Neural progenitor cell (in vitro differentiated cells): ENCODE measurements around the gene HSD11B1. TPM values are rescaled to one million over a fixed set of nuclear protein-coding genes. Genes with fewer than 3 reads are reported as not detected.
"Not testable (repeated sequence)": the region's sequence is repeated elsewhere in the genome, so short reads cannot be mapped to it uniquely, and the experiment has no call there.

Source experiments
- DNase-seq: peaks from one replicate; pipeline ENCODE4 v3.0.0-alpha.2; 2016; ENCODE audit warnings: low spot score
- H2AFZ ChIP-seq: fragments of 200-600 bp; sonication (generic); replicated peaks from 2 replicates; pipeline ENCODE4 v1.6.1; 2016; ENCODE audit warnings: antibody characterized with exemption
- H3F3A ChIP-seq: fragments of 200-600 bp; sonication (generic); 2 replicates; pipeline ENCODE4 v1.6.1; 2016; ENCODE audit warnings: antibody characterized with exemption, low read depth
- H3K27ac ChIP-seq: fragments of 200-600 bp; sonication (generic); 2 replicates; pipeline ENCODE4 v1.5.1; 2016; ENCODE audit warnings: mild to moderate bottlenecking
- H3K27me3 ChIP-seq: fragments of 200-600 bp; sonication (generic); 2 replicates; pipeline ENCODE4 v1.6.1; 2016; ENCODE audit warnings: mild to moderate bottlenecking, moderate library complexity
- H3K36me3 ChIP-seq: fragments of 200-600 bp; sonication (generic); 2 replicates; pipeline ENCODE4 v1.5.1; 2016
- H3K4me1 ChIP-seq: fragments of 200-600 bp; sonication (generic); 2 replicates; pipeline ENCODE4 v1.6.1; 2016; ENCODE audit warnings: mixed run types
- H3K4me2 ChIP-seq: fragments of 200-600 bp; sonication (generic); 2 replicates; pipeline ENCODE4 v1.6.1; 2016
- H3K4me3 ChIP-seq: fragments of 200-600 bp; sonication (generic); 2 replicates; pipeline ENCODE4 v1.5.1; 2016
- H3K79me2 ChIP-seq: fragments of 200-600 bp; sonication (generic); 2 replicates; pipeline ENCODE4 v1.6.1; 2016; ENCODE audit warnings: low read depth
- H3K9ac ChIP-seq: fragments of 200-600 bp; sonication (generic); 2 replicates; pipeline ENCODE4 v1.6.1; 2016
- H3K9me3 ChIP-seq: fragments of 200-600 bp; sonication (generic); 2 replicates; pipeline ENCODE4 v1.5.1; 2016; ENCODE audit warnings: low read depth
- H4K20me1 ChIP-seq: fragments of 200-600 bp; sonication (generic); 2 replicates; pipeline ENCODE4 v1.6.1; 2016; ENCODE audit warnings: low read depth
- H3K27ac Mint-ChIP-seq: 3 replicates; pipeline ENCODE4 v1.8.0; 2021; ENCODE audit warnings: mixed read lengths
- H3K27me3 Mint-ChIP-seq: 2 replicates; pipeline ENCODE4 v1.8.0; 2022; ENCODE audit warnings: low read depth, mild to moderate bottlenecking, inconsistent platforms, moderate library complexity, mixed read lengths; ENCODE audit not compliant: insufficient read depth
- H3K36me3 Mint-ChIP-seq: 3 replicates; pipeline ENCODE4 v1.8.0; 2021; ENCODE audit warnings: mixed read lengths
- H3K4me1 Mint-ChIP-seq: 3 replicates; pipeline ENCODE4 v1.8.0; 2021; ENCODE audit warnings: mixed read lengths
- H3K4me3 Mint-ChIP-seq: 3 replicates; pipeline ENCODE4 v1.8.0; 2021; ENCODE audit warnings: mild to moderate bottlenecking, moderate library complexity, mixed read lengths
- H3K9me3 Mint-ChIP-seq: 3 replicates; pipeline ENCODE4 v1.8.0; 2020; ENCODE audit warnings: mixed read lengths
- CTCF ChIP-seq: fragments of 200-600 bp; sonication (generic); IDR thresholded peaks from 2 replicates; pipeline ENCODE4 v1.5.1; 2017; ENCODE audit warnings: antibody characterized with exemption, mild to moderate bottlenecking
- EZH2 ChIP-seq: fragments of 200-600 bp; sonication (generic); IDR thresholded peaks from 2 replicates; pipeline ENCODE4 v1.6.1; 2017; ENCODE audit warnings: antibody characterized with exemption, mild to moderate bottlenecking, moderate library complexity
- EZH2phosphoT487 ChIP-seq: fragments of 200-600 bp; sonication (generic); IDR thresholded peaks from 2 replicates; pipeline ENCODE4 v1.6.1; 2017; ENCODE audit warnings: antibody characterized with exemption
- total RNA-seq: library from RNA; depleted of rRNA; stranded (reverse); fragments of >200 nt; gene quantifications from 2 replicates; pipeline ENCODE4 v1.2.3, GENCODE V29; 2015; ENCODE audit warnings: low replicate concordance

HSD11B1 gene
- total RNA-seq, 1 donor from 2014 or later, result not detected

DNA sequence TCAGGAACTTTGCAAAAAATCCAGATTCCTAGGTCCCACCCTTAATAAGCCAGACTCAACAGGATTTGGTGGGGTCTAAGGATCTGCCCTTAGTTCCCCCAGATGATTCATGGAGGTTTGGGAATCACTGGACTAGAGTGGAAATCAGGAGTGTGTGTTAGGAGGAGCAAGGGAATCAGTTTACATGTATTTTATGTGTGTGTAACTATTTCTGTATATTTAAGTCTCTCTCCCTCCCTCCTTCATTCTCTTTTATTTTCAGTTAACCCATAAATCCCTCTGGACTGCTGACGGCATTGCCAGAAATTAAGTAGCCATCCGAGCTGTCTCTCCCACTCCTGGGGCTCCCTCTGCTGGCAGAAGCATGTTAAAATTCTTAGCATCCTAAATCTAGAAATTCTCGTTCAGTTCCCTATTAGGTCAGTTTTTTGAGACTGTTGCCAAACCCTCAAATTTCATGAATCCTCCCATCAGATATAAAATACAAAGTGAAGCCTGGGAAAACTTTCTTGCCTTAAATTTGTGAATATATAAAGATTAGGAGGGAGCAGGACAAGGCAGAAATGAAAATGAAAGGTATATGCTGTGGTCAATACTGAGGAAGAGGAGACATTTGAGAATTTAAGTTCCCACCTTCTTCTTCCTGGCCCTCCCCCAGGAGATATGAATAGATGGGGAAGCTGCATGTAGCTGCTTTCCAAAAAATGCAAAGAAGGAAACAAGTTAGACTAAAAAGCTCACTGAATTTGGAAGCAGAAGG, 11.7 kb upstream of the HSD11B1 start:
- Histone ChIP-seq H3F3A (no peaks in the 10 kb centered on the region), H3K9ac (no peak overlapping the region), H4K20me1 (no peaks in the 10 kb centered on the region), H3K36me3 (no peaks in the 10 kb centered on the region), H3K27ac (no peak overlapping the region), H3K79me2 (no peaks in the 10 kb centered on the region), H3K4me1 (no peaks in the 10 kb centered on the region), H3K4me3 (no peak overlapping the region), H2AFZ (no peak overlapping the region), H3K9me3 (no peaks in the 10 kb centered on the region), H3K4me2 (no peak overlapping the region), H3K27me3 (peaks cover 26% of the 10 kb centered on the region)
- peaks cover 9% of the 10 kb centered on the region for H3K27me3 Mint-ChIP-seq
- no peak overlapping the region for H3K27ac Mint-ChIP-seq
- TF ChIP-seq EZH2phosphoT487 (no peak), CTCF (peak; percentile 97), EZH2 (no peak)
- H3K4me3 Mint-ChIP-seq, result no peak overlapping the region
- H3K9me3 Mint-ChIP-seq, result no peaks in the 10 kb centered on the region
- H3K36me3 Mint-ChIP-seq, result no peaks in the 10 kb centered on the region
- peaks cover 4% of the 10 kb centered on the region for H3K4me1 Mint-ChIP-seq
- peak; percentile 89 for DNase-seq

DNA sequence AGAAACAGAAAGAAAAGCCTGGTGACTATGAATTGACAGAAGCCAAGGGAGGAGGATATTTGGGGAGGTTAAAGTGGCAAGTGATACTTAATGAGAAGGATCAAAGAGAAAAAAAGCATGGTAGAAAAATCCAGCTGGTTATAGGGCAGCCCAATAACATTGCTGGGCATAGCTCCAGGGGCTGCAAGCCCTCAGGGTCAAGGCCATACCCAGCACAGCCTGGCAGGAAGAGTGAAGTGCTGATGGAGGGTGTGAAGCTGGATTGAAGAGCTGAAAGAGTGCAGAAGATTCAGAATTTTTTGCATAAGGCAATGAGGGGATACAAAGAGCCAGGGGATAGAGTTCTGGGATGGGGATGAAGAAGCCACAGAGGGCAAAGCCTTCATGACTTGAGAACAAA, 8.0 kb upstream of the HSD11B1 start:
- no peaks in the 10 kb centered on the region for H3K36me3 ChIP-seq

DNA sequence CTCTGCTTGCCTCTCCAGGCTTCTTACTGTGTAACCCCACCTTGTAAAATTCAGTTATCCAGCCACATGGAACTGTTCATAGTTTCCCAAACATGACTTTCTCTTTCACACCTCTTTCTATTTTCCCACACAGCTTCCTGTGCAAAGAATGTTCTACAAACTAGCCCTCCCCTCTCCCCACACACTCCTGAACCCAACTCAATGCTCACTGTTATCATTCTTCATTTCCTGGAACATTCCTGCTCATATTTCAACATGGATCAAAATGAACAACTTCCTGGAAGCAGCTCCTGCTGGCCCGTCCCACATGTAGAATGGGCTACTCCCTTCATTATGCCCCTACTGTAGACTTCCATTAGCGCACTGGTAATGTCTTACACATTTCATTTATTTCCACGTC, 7.5 kb upstream of the HSD11B1 start:
- H2AFZ ChIP-seq, result no peak overlapping the region
- no peaks in the 10 kb centered on the region for H3F3A ChIP-seq
- no peak overlapping the region for H3K9ac ChIP-seq
- no peak overlapping the region for H3K4me3 ChIP-seq
- Mint-ChIP-seq H3K27ac (no peak overlapping the region), H3K36me3 (no peaks in the 10 kb centered on the region), H3K27me3 (peaks cover 13% of the 10 kb centered on the region), H3K4me1 (peaks cover 3% of the 10 kb centered on the region), H3K9me3 (no peaks in the 10 kb centered on the region), H3K4me3 (no peak overlapping the region)
- peaks cover 26% of the 10 kb centered on the region for H3K27me3 ChIP-seq
- no peak overlapping the region for H3K27ac ChIP-seq
- no peaks in the 10 kb centered on the region for H3K36me3 ChIP-seq
- H3K4me1 ChIP-seq, result no peaks in the 10 kb centered on the region
- H4K20me1 ChIP-seq, result no peaks in the 10 kb centered on the region
- no peak overlapping the region for H3K4me2 ChIP-seq
- no peaks in the 10 kb centered on the region for H3K79me2 ChIP-seq
- TF ChIP-seq CTCF, result no peak
- TF ChIP-seq EZH2phosphoT487, result no peak
- no peak for TF ChIP-seq EZH2
- DNase-seq, result no peak
- H3K9me3 ChIP-seq, result no peaks in the 10 kb centered on the region

More for the DNA sequence above, 8.0 kb upstream of the HSD11B1 start:
- Histone ChIP-seq H3K9ac (no peak overlapping the region), H3K4me2 (no peak overlapping the region), H2AFZ (no peak overlapping the region), H3K9me3 (no peaks in the 10 kb centered on the region), H4K20me1 (no peaks in the 10 kb centered on the region), H3K79me2 (no peaks in the 10 kb centered on the region), H3K27me3 (peaks cover 26% of the 10 kb centered on the region), H3K27ac (no peak overlapping the region), H3K4me3 (no peak overlapping the region), H3F3A (no peaks in the 10 kb centered on the region), H3K4me1 (no peaks in the 10 kb centered on the region)
- H3K27me3 Mint-ChIP-seq, result peaks cover 11% of the 10 kb centered on the region
- no peak overlapping the region for H3K4me3 Mint-ChIP-seq
- TF ChIP-seq EZH2, result no peak
- DNase-seq, result no peak
- no peaks in the 10 kb centered on the region for H3K9me3 Mint-ChIP-seq
- no peak overlapping the region for H3K27ac Mint-ChIP-seq
- H3K4me1 Mint-ChIP-seq, result peaks cover 4% of the 10 kb centered on the region
- no peaks in the 10 kb centered on the region for H3K36me3 Mint-ChIP-seq

DNA sequence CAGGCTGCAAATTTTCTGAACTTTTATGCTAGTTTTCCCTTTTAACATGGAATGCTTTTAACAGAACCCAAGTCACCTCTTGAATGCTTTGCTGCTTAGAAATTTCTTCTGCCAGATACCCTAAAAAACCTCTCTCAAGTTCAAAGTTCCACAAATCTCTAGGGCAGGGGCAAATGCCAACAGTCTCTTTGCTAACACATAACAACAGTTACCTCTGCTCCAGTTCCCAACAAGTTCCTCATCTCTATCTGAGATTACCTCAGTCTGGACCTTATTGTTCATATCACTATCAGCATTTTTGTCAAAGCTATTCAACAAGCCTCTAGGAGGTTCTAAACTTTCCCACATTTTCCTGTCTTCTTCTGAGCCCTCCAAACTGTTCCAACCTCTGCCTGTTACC, 4.0 kb upstream of the HSD11B1 start:
- H3K36me3 Mint-ChIP-seq, H3K9me3 ChIP-seq, H3K4me2 ChIP-seq, H3K9ac ChIP-seq, H3F3A ChIP-seq, H3K27me3 Mint-ChIP-seq, H3K4me1 ChIP-seq, H3K36me3 ChIP-seq, H3K4me1 Mint-ChIP-seq, H4K20me1 ChIP-seq, H3K27ac ChIP-seq, H3K4me3 ChIP-seq, H3K27me3 ChIP-seq, H2AFZ ChIP-seq, H3K4me3 Mint-ChIP-seq, DNase-seq, H3K27ac Mint-ChIP-seq, H3K79me2 ChIP-seq, H3K9me3 Mint-ChIP-seq: not testable (repeated sequence)
